Measurements from ENCODE around the gene RALB. TPM values are rescaled to one million over a fixed set of nuclear protein-coding genes. Genes with fewer than 3 reads are reported as not detected.

RALB gene
- total RNA-seq, 2 donors from 2014 or later: 71.8 to 93.4 TPM

DNA sequence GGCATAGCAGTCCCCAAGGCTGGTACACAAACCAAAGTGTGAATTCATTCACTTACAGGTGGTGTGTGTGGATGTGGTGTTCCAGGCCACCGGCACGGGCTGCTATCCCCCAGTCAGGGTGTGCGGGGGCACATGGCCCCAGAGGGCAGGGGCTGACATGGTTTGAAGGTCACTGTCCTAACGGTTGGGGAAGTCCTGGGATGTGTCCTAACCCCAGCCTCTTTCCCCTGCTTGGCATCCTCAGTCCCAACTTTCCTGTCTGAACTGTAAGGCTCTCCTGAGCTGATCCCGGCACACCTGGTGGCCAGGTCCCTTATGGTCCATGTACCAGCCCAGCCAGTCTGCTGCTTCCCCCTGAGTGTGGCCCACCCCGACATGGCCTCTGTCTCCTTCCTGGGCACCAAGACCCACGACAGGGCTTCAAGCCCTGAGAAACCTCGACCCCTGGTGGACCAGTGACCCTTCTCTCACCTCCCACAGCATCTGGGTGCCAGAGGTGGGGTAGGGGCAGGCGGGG, 27.0 kb upstream of the RALB start:
- intact Hi-C loops (cut with DNase I): no loop called here
- Histone ChIP-seq H3K27me3 (no peaks in the 10 kb centered on the region), H3K4me3 (no peak overlapping the region), H3K9me3 (no peaks in the 10 kb centered on the region), H3K9ac (ENCODE audit: low read depth in 2 of 2, low read length in 2 of 2) (no peak overlapping the region), H3K36me3 (no peaks in the 10 kb centered on the region), H3K4me1 (peaks cover 14% of the 10 kb centered on the region), H3K27ac (no peak overlapping the region)
- DNase-seq: no peak
- TF ChIP-seq, protein P1, sequence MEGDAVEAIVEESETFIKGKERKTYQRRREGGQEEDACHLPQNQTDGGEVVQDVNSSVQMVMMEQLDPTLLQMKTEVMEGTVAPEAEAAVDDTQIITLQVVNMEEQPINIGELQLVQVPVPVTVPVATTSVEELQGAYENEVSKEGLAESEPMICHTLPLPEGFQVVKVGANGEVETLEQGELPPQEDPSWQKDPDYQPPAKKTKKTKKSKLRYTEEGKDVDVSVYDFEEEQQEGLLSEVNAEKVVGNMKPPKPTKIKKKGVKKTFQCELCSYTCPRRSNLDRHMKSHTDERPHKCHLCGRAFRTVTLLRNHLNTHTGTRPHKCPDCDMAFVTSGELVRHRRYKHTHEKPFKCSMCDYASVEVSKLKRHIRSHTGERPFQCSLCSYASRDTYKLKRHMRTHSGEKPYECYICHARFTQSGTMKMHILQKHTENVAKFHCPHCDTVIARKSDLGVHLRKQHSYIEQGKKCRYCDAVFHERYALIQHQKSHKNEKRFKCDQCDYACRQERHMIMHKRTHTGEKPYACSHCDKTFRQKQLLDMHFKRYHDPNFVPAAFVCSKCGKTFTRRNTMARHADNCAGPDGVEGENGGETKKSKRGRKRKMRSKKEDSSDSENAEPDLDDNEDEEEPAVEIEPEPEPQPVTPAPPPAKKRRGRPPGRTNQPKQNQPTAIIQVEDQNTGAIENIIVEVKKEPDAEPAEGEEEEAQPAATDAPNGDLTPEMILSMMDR (IDR thresholded peaks at IDR 0.05): no peak

DNA sequence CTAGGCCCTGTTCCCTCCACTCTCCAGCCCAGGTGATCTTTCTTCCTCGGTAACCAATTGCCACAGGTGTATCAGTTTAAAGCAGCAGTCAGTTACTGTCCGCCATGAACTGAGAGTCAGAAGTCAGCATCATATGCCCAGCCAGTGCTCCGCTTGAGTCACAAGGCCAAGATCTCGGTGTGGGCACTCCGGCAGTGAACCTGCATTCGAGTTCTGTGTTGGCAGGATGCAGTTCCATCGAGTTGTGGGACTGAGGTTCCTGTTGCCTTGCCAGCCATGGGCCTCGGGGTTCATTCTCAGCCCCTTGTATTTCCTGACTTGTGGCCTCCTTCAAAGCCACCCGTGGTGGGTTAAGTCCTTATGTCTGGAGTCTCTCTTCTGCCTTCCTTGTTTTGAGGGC, 26.3 kb upstream of the RALB start:
- H3K36me3 ChIP-seq: no peaks in the 10 kb centered on the region
- no peaks in the 10 kb centered on the region for H3K9me3 ChIP-seq
- H3K4me3 ChIP-seq: no peak overlapping the region
- DNase-seq: no peak
- no peaks in the 10 kb centered on the region for H3K27me3 ChIP-seq
- H3K4me1 ChIP-seq: peaks cover 19% of the 10 kb centered on the region
- TF ChIP-seq, protein P1 (IDR thresholded peaks at IDR 0.05): no peak
- H3K9ac ChIP-seq (ENCODE audit: low read depth in 2 of 2, low read length in 2 of 2): peak overlapping the region in 1 of 2 donors; percentile 12
- H3K27ac ChIP-seq: no peak overlapping the region
- intact Hi-C loops (cut with DNase I): no loop called here

DNA sequence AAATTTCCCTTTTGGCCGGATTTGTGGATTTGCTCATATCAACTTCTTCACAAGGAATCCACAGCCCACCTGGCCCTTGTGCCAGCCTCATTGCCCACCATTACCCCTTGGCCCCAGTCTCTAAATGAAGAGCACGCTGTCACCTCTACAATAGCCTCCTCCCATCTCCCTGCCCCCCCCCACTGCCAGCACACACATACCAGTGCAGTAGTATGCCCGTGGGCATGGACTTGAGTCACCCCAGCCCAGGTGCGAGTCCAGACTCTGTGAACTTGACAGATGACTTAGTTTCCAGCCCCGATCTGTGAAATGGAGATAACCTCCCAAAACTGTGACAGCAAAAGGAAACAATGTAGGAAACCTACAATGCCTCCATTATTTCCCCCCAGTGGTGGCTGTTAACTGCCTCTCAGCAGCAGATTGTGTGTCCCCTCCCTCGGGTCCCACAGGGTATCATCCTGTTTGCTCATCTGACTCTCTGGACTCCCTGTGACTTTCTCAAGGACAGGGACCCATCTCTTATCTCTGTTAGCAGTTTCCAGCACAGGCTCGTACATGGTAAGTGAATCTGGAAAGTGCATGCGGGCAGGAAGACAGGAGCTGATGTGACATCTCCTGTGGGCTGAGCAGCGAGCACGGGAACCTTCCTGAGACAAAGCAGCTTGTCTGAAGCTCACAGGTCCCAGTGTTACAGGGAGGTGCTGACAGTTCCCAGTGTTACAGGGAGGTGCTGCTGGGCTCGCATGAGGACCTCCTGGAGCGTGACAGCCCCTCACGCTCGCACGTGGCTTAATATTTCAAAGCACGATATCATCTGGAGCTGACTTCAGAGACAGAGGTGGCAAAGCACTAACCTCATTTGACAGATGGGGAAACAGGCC, 25.3 kb upstream of the RALB start:
- Histone ChIP-seq H3K27ac (no peak overlapping the region), H3K36me3 (no peaks in the 10 kb centered on the region), H3K4me1 (peaks cover 19% of the 10 kb centered on the region), H3K9ac (ENCODE audit: low read depth in 2 of 2, low read length in 2 of 2) (no peak overlapping the region), H3K4me3 (no peak overlapping the region), H3K27me3 (no peaks in the 10 kb centered on the region), H3K9me3 (no peaks in the 10 kb centered on the region)
- TF ChIP-seq, protein P1 (IDR thresholded peaks at IDR 0.05): no peak
- intact Hi-C loops (cut with DNase I): no loop called here
- no peak for DNase-seq

DNA sequence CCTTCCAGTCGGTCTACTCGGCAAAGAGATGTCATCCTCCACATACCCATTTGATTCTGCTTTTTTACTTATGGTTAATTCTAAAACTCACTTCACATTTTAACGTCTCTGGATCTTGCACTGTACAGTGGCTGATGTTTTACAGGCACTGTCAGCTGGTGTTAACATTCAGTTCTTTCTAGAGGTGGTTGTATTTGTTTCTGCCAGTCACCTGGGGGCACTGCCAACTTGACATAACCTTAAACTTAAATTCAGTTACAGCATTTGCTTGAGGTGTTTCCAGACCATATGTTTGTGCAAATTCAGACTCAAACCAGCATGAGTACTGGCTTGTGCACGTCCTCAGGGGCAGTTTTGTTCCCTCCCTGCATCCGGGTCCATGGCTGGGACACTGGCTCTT, 24.1 kb upstream of the RALB start:
- intact Hi-C loops (cut with DNase I): no loop called here
- Histone ChIP-seq H3K9me3 (no peaks in the 10 kb centered on the region), H3K36me3 (no peaks in the 10 kb centered on the region), H3K4me1 (peaks cover 19% of the 10 kb centered on the region), H3K4me3 (no peak overlapping the region), H3K27me3 (no peaks in the 10 kb centered on the region), H3K27ac (no peak overlapping the region), H3K9ac (ENCODE audit: low read depth in 2 of 2, low read length in 2 of 2) (no peak overlapping the region)
- DNase-seq: no peak
- TF ChIP-seq, protein P1 (IDR thresholded peaks at IDR 0.05): no peak

DNA sequence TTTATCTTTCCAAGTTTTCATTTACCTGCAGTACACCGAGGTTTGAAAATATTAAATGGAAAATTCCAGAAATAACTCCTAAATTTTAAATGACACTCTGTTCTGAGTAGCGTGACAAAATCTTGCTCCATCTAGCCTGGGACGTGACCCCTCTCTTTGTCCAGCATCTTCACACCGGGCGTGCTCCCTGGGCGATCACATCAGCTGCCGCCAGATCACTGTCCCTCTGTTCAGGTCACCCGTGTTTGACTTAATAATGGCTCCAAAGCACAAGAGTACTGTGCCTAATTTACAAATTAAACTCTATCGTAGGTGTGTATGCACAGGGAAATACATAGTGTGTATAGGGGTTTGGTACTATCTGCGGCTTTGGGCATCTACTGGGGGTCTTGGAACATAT, 23.3 kb upstream of the RALB start:
- Histone ChIP-seq H3K9ac (ENCODE audit: low read depth in 2 of 2, low read length in 2 of 2) (no peak overlapping the region), H3K27ac (no peak overlapping the region), H3K4me3 (no peak overlapping the region), H3K36me3 (no peaks in the 10 kb centered on the region), H3K27me3 (no peaks in the 10 kb centered on the region), H3K4me1 (peaks cover 15% of the 10 kb centered on the region), H3K9me3 (no peaks in the 10 kb centered on the region)
- DNase-seq: no peak
- TF ChIP-seq, protein P1 (IDR thresholded peaks at IDR 0.05): no peak
- intact Hi-C loops (cut with DNase I): no loop called here
